ENCODE data around the gene ACSBG1. TPM values are rescaled to one million over a fixed set of nuclear protein-coding genes. Genes with fewer than 3 reads are reported as not detected.

The ACSBG1 gene
- total RNA-seq, 1 donor from 2014 or later, result not detected

GRCh38 chr15:78170848-78171773 lies 63.3 kb downstream of the ACSBG1 start:
- Histone ChIP-seq H3K4me3 (ENCODE audit: low read depth, low read length) (no peak overlapping the region), H3K27me3 (ENCODE audit: control insufficient read depth, insufficient read depth, low read length) (no peaks in the 10 kb centered on the region), H3K36me3 (ENCODE audit: control insufficient read depth, insufficient read depth, low read length) (peaks cover 1% of the 10 kb centered on the region)
- no peak for DNase-seq (ENCODE audit: low read depth)
- TF ChIP-seq CTCF (IDR thresholded peaks at IDR 0.05; ENCODE audit: insufficient read depth, low read length, poor library complexity, severe bottlenecking), result no peak

- Histone ChIP-seq H3K36me3 (ENCODE audit: control insufficient read depth, insufficient read depth, low read length) (peaks cover 1% of the 10 kb centered on the region), H3K4me3 (ENCODE audit: low read depth, low read length) (no peak overlapping the region), H3K27me3 (ENCODE audit: control insufficient read depth, insufficient read depth, low read length) (no peaks in the 10 kb centered on the region)
- no peak for TF ChIP-seq CTCF (IDR thresholded peaks at IDR 0.05; ENCODE audit: insufficient read depth, low read length, poor library complexity, severe bottlenecking)
- no peak for DNase-seq (ENCODE audit: low read depth)
Observed at GRCh38 chr15:78168608-78169007, 65.8 kb downstream of the ACSBG1 start.

- H3K27me3 ChIP-seq (ENCODE audit: control insufficient read depth, insufficient read depth, low read length), result no peaks in the 10 kb centered on the region
- DNase-seq (ENCODE audit: low read depth), result no peak
- H3K36me3 ChIP-seq (ENCODE audit: control insufficient read depth, insufficient read depth, low read length), result no peaks in the 10 kb centered on the region
- TF ChIP-seq CTCF (IDR thresholded peaks at IDR 0.05; ENCODE audit: insufficient read depth, low read length, poor library complexity, severe bottlenecking), result no peak
- H3K4me3 ChIP-seq (ENCODE audit: low read depth, low read length), result no peak overlapping the region
Observed at GRCh38 chr15:78167227-78167888, 67.0 kb downstream of the ACSBG1 start.

GRCh38 chr15:78164010-78164409 lies 70.4 kb downstream of the ACSBG1 start:
- H3K27me3 ChIP-seq (ENCODE audit: control insufficient read depth, insufficient read depth, low read length), result no peaks in the 10 kb centered on the region
- no peak for TF ChIP-seq CTCF (IDR thresholded peaks at IDR 0.05; ENCODE audit: insufficient read depth, low read length, poor library complexity, severe bottlenecking)
- no peak overlapping the region for H3K4me3 ChIP-seq (ENCODE audit: low read depth, low read length)
- no peak for DNase-seq (ENCODE audit: low read depth)
- H3K36me3 ChIP-seq (ENCODE audit: control insufficient read depth, insufficient read depth, low read length), result no peaks in the 10 kb centered on the region

GRCh38 chr15:78162038-78162437 lies 72.3 kb downstream of the ACSBG1 start:
- Histone ChIP-seq H3K27me3 (ENCODE audit: control insufficient read depth, insufficient read depth, low read length) (no peaks in the 10 kb centered on the region), H3K4me3 (ENCODE audit: low read depth, low read length) (no peak overlapping the region), H3K36me3 (ENCODE audit: control insufficient read depth, insufficient read depth, low read length) (no peaks in the 10 kb centered on the region)
- no peak for DNase-seq (ENCODE audit: low read depth)
- no peak for TF ChIP-seq CTCF (IDR thresholded peaks at IDR 0.05; ENCODE audit: insufficient read depth, low read length, poor library complexity, severe bottlenecking)

Data from kidney epithelial cell (primary cell).